Astrocyte (in vitro differentiated cells and primary cell): Measurements from ENCODE around the gene CIAO2B.

ENCODE experiments used
- EZH2 ChIP-seq: IDR thresholded peaks from 2 replicates; pipeline ENCODE4 v1.6.1; 2012; ENCODE audit warnings: mild to moderate bottlenecking, low read length, inconsistent platforms; ENCODE audit not compliant: insufficient read depth
- TF ChIP-seq, protein P1 (sequence below): IDR thresholded peaks from 2 replicates; pipeline ENCODE4 v1.5.1; 2011; ENCODE audit warnings: low read depth, mild to moderate bottlenecking, inconsistent platforms, low read length, moderate library complexity; ENCODE audit not compliant: insufficient read depth

DNA sequence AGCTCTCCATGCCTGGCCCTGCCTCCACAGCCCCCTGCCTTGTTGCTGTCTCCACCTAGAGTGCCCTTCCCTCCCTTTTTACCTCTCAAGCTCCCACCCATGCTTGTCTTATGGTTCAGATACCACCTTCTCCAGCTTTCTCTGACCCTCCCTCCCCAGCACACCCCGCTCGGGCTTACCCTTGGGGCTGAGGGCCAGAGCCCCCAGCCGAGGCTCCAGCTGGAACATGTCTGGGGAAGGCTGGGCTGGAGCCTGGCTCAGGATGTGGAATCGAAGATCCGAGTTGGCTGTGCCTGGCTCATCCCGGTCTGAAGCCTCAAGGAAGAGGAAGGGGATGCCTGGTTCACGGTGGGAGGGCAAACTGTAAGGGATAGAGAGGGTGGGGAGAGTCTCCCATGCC is 19.2 kb downstream of the CIAO2B start:
- TF ChIP-seq, protein P1, sequence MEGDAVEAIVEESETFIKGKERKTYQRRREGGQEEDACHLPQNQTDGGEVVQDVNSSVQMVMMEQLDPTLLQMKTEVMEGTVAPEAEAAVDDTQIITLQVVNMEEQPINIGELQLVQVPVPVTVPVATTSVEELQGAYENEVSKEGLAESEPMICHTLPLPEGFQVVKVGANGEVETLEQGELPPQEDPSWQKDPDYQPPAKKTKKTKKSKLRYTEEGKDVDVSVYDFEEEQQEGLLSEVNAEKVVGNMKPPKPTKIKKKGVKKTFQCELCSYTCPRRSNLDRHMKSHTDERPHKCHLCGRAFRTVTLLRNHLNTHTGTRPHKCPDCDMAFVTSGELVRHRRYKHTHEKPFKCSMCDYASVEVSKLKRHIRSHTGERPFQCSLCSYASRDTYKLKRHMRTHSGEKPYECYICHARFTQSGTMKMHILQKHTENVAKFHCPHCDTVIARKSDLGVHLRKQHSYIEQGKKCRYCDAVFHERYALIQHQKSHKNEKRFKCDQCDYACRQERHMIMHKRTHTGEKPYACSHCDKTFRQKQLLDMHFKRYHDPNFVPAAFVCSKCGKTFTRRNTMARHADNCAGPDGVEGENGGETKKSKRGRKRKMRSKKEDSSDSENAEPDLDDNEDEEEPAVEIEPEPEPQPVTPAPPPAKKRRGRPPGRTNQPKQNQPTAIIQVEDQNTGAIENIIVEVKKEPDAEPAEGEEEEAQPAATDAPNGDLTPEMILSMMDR: no peak
- no peak for TF ChIP-seq EZH2
